HEK293 (cell line): ENCODE measurements around the gene TXNDC8.

Experiments used
- CTCF ChIA-PET: fragments of 350-600 bp; formaldehyde crosslinking; extraction: SDS; loops from one replicate; lab custom pipeline; 2021; ENCODE audit warnings: antibody characterized with exemption; lab: Yijun Ruan, JAX
- POLR2A ChIA-PET: fragments of 300-600 bp; formaldehyde crosslinking; extraction: SDS; loops from one replicate; lab custom pipeline; 2020; ENCODE audit warnings: antibody characterized with exemption, inconsistent platforms; lab: Yijun Ruan, JAX
- H3K27ac ChIP-seq: fragments of 200-500 bp; sonication (Bioruptor generic); 2 replicates; pipeline ENCODE4 v1.5.1; 2014; ENCODE audit warnings: low read depth, low read length, control low read depth, inconsistent platforms; ENCODE audit errors: extremely low read depth
- H3K36me3 ChIP-seq, 2 experiments: fragments of 200-500 bp in 1 of 2; sonication (Bioruptor generic) in 1 of 2; 1 replicate in 1 of 2; 2 replicates in 1 of 2; pipeline ENCODE4 v1.5.1; 2014 to 2017; ENCODE audit warnings: inconsistent platforms in 2 of 2, low read length in 2 of 2; ENCODE audit not compliant: control insufficient read depth in 2 of 2, insufficient read depth in 1 of 2
- H3K4me1 ChIP-seq: fragments of 200-500 bp; sonication (Bioruptor generic); 2 replicates; pipeline ENCODE4 v1.5.1; 2014; ENCODE audit warnings: mild to moderate bottlenecking, low read length, inconsistent platforms; ENCODE audit not compliant: control insufficient read depth, insufficient read depth
- H3K4me3 ChIP-seq: 2 replicates; pipeline ENCODE4 v1.5.1; 2011; ENCODE audit warnings: low read depth, mild to moderate bottlenecking, control low read depth, low read length, moderate library complexity
- H3K9me3 ChIP-seq: fragments of 200-500 bp; sonication (Bioruptor generic); 2 replicates; pipeline ENCODE4 v1.5.1; 2014; ENCODE audit warnings: low read depth, low read length, inconsistent platforms; ENCODE audit not compliant: control insufficient read depth, insufficient read depth
- KLF1 ChIP-seq: fragments of 450-650 bp; formaldehyde crosslinking; IDR thresholded peaks from 2 replicates; pipeline ENCODE4 v1.5.1; 2016; ENCODE audit warnings: missing biosample characterization, missing genetic modification characterization
- KLF9 ChIP-seq: fragments of 450-650 bp; formaldehyde crosslinking; IDR thresholded peaks from 2 replicates; pipeline ENCODE4 v1.5.1; 2016; ENCODE audit warnings: missing biosample characterization, missing genetic modification characterization, low read depth
- ZBTB17 ChIP-seq: fragments of 450-650 bp; formaldehyde crosslinking; IDR thresholded peaks from 2 replicates; pipeline ENCODE4 v1.5.1; 2016; ENCODE audit warnings: missing biosample characterization, missing genetic modification characterization
- ZFP69B ChIP-seq: fragments of 450-650 bp; formaldehyde crosslinking; IDR thresholded peaks from 2 replicates; pipeline ENCODE4 v1.5.1; 2016; ENCODE audit warnings: missing biosample characterization, missing genetic modification characterization
- ZNF2 ChIP-seq: fragments of 450-650 bp; formaldehyde crosslinking; IDR thresholded peaks from 2 replicates; pipeline ENCODE4 v1.5.1; 2016; ENCODE audit warnings: missing biosample characterization, missing genetic modification characterization
- ZNF214 ChIP-seq: fragments of 450-650 bp; formaldehyde crosslinking; IDR thresholded peaks from 2 replicates; pipeline ENCODE4 v1.5.1; 2017; ENCODE audit warnings: missing biosample characterization, mild to moderate bottlenecking, missing genetic modification characterization, borderline replicate concordance
- ZNF335 ChIP-seq: fragments of 450-650 bp; formaldehyde crosslinking; conservative IDR thresholded peaks from 2 replicates; pipeline ENCODE4 v1.5.1; 2016; ENCODE audit warnings: missing biosample characterization, missing genetic modification characterization
- ZNF394 ChIP-seq: fragments of 450-650 bp; formaldehyde crosslinking; IDR thresholded peaks from 2 replicates; pipeline ENCODE4 v1.5.1; 2016; ENCODE audit warnings: missing biosample characterization, missing genetic modification characterization, mild to moderate bottlenecking, moderate library complexity, borderline replicate concordance
- ZNF423 ChIP-seq: fragments of 450-650 bp; formaldehyde crosslinking; IDR thresholded peaks from 2 replicates; pipeline ENCODE4 v1.5.1; 2016; ENCODE audit warnings: missing biosample characterization, missing genetic modification characterization
- ZNF660 ChIP-seq: fragments of 450-650 bp; IDR thresholded peaks from 2 replicates; pipeline ENCODE4 v1.5.1; 2018; ENCODE audit warnings: missing biosample characterization, mild to moderate bottlenecking, missing genetic modification characterization
- ZNF843 ChIP-seq: fragments of 450-650 bp; formaldehyde crosslinking; IDR thresholded peaks from 2 replicates; pipeline ENCODE4 v1.5.1; 2016; ENCODE audit warnings: missing biosample characterization, missing genetic modification characterization
- TF ChIP-seq, protein P1 (sequence below): fragments of 450-650 bp; formaldehyde crosslinking; IDR thresholded peaks from 2 replicates; pipeline ENCODE4 v1.5.1; 2016; ENCODE audit warnings: missing biosample characterization, missing genetic modification characterization
- TF ChIP-seq, protein P2 (sequence below): fragments of 450-650 bp; IDR thresholded peaks from 2 replicates; pipeline ENCODE4 v1.5.1; 2018; ENCODE audit warnings: missing biosample characterization, mild to moderate bottlenecking, missing genetic modification characterization
- TF ChIP-seq, protein P3 (sequence below): fragments of 450-650 bp; formaldehyde crosslinking; conservative IDR thresholded peaks from 2 replicates; pipeline ENCODE4 v1.5.1; 2016; ENCODE audit warnings: low read depth, missing biosample characterization, missing genetic modification characterization
- TF ChIP-seq, protein P4 (sequence below): fragments of 450-650 bp; formaldehyde crosslinking; IDR thresholded peaks from 2 replicates; pipeline ENCODE4 v1.5.1; 2016; ENCODE audit warnings: missing biosample characterization, missing genetic modification characterization
- TF ChIP-seq, protein P5 (sequence below): fragments of 450-650 bp; formaldehyde crosslinking; IDR thresholded peaks from 2 replicates; pipeline ENCODE4 v1.5.1; 2016; ENCODE audit warnings: missing biosample characterization, missing genetic modification characterization
- TF ChIP-seq, protein P6 (sequence below): fragments of 450-650 bp; formaldehyde crosslinking; IDR thresholded peaks from 2 replicates; pipeline ENCODE4 v1.5.1; 2016; ENCODE audit warnings: missing biosample characterization, missing genetic modification characterization

The TXNDC8 gene

DNA sequence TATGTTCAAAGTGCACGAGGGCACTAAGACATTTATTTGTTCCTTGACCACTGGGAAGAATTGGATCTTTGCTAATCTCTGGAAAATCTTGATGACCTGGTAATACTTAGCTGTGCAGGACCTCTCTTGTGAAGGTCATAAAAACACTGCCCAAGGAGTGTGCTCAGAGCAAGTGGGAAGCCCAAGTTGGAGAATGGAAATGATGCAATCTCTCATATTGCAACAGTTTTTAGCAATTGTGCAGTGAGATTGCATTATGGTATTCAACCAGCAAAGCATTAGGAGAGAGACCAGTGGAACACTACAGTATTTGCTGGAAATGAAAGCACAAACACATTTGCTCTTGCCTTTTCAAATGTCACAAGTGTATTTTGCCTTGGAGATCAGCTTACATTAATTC, 34.5 kb downstream of the TXNDC8 start:
- Histone ChIP-seq H3K4me3 (no peak overlapping the region), H3K4me1 (no peaks in the 10 kb centered on the region), H3K27ac (no peak overlapping the region), H3K9me3 (no peaks in the 10 kb centered on the region), H3K36me3 (no peaks in the 10 kb centered on the region)
- ChIA-PET CTCF (no interaction called here), POLR2A (no interaction called here)
- no peak for TF ChIP-seq ZNF394 (tag by site-specific recombination)
- TF ChIP-seq KLF9 (tag by site-specific recombination) = no peak
- TF ChIP-seq, protein P1, sequence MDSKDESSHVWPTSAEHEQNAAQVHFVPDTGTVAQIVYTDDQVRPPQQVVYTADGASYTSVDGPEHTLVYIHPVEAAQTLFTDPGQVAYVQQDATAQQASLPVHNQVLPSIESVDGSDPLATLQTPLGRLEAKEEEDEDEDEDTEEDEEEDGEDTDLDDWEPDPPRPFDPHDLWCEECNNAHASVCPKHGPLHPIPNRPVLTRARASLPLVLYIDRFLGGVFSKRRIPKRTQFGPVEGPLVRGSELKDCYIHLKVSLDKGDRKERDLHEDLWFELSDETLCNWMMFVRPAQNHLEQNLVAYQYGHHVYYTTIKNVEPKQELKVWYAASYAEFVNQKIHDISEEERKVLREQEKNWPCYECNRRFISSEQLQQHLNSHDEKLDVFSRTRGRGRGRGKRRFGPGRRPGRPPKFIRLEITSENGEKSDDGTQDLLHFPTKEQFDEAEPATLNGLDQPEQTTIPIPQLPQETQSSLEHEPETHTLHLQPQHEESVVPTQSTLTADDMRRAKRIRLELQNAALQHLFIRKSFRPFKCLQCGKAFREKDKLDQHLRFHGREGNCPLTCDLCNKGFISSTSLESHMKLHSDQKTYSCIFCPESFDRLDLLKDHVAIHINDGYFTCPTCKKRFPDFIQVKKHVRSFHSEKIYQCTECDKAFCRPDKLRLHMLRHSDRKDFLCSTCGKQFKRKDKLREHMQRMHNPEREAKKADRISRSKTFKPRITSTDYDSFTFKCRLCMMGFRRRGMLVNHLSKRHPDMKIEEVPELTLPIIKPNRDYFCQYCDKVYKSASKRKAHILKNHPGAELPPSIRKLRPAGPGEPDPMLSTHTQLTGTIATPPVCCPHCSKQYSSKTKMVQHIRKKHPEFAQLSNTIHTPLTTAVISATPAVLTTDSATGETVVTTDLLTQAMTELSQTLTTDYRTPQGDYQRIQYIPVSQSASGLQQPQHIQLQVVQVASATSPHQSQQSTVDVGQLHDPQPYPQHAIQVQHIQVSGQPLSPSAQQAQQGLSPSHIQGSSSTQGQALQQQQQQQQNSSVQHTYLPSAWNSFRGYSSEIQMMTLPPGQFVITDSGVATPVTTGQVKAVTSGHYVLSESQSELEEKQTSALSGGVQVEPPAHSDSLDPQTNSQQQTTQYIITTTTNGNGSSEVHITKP (tag by site-specific recombination) = no peak
- TF ChIP-seq, protein P2, sequence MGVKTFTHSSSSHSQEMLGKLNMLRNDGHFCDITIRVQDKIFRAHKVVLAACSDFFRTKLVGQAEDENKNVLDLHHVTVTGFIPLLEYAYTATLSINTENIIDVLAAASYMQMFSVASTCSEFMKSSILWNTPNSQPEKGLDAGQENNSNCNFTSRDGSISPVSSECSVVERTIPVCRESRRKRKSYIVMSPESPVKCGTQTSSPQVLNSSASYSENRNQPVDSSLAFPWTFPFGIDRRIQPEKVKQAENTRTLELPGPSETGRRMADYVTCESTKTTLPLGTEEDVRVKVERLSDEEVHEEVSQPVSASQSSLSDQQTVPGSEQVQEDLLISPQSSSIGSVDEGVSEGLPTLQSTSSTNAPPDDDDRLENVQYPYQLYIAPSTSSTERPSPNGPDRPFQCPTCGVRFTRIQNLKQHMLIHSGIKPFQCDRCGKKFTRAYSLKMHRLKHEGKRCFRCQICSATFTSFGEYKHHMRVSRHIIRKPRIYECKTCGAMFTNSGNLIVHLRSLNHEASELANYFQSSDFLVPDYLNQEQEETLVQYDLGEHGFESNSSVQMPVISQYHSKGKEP (tag by site-specific recombination) = peak; percentile 58
- TF ChIP-seq, protein P3, sequence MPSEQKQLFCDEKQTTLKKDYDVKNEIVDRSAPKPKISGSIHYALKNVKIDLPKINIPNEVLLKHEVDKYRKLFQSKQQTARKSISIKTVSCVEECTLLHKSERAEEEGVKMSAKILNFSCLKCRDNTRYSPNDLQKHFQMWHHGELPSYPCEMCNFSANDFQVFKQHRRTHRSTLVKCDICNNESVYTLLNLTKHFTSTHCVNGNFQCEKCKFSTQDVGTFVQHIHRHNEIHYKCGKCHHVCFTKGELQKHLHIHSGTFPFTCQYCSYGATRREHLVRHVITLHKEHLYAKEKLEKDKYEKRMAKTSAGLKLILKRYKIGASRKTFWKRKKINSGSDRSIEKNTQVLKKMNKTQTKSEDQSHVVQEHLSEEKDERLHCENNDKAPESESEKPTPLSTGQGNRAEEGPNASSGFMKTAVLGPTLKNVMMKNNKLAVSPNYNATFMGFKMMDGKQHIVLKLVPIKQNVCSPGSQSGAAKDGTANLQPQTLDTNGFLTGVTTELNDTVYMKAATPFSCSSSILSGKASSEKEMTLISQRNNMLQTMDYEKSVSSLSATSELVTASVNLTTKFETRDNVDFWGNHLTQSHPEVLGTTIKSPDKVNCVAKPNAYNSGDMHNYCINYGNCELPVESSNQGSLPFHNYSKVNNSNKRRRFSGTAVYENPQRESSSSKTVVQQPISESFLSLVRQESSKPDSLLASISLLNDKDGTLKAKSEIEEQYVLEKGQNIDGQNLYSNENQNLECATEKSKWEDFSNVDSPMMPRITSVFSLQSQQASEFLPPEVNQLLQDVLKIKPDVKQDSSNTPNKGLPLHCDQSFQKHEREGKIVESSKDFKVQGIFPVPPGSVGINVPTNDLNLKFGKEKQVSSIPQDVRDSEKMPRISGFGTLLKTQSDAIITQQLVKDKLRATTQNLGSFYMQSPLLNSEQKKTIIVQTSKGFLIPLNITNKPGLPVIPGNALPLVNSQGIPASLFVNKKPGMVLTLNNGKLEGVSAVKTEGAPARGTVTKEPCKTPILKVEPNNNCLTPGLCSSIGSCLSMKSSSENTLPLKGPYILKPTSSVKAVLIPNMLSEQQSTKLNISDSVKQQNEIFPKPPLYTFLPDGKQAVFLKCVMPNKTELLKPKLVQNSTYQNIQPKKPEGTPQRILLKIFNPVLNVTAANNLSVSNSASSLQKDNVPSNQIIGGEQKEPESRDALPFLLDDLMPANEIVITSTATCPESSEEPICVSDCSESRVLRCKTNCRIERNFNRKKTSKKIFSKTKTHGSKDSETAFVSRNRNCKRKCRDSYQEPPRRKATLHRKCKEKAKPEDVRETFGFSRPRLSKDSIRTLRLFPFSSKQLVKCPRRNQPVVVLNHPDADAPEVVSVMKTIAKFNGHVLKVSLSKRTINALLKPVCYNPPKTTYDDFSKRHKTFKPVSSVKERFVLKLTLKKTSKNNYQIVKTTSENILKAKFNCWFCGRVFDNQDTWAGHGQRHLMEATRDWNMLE (tag by site-specific recombination) = peak; percentile 50
- TF ChIP-seq ZNF423 = no peak
- 0 out of 2 replicates have a peak, but pooled peaks have one; percentile 25 for TF ChIP-seq ZNF335 (tag by site-specific recombination)
- TF ChIP-seq, protein P4, sequence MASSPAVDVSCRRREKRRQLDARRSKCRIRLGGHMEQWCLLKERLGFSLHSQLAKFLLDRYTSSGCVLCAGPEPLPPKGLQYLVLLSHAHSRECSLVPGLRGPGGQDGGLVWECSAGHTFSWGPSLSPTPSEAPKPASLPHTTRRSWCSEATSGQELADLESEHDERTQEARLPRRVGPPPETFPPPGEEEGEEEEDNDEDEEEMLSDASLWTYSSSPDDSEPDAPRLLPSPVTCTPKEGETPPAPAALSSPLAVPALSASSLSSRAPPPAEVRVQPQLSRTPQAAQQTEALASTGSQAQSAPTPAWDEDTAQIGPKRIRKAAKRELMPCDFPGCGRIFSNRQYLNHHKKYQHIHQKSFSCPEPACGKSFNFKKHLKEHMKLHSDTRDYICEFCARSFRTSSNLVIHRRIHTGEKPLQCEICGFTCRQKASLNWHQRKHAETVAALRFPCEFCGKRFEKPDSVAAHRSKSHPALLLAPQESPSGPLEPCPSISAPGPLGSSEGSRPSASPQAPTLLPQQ = peak; percentile 63

DNA sequence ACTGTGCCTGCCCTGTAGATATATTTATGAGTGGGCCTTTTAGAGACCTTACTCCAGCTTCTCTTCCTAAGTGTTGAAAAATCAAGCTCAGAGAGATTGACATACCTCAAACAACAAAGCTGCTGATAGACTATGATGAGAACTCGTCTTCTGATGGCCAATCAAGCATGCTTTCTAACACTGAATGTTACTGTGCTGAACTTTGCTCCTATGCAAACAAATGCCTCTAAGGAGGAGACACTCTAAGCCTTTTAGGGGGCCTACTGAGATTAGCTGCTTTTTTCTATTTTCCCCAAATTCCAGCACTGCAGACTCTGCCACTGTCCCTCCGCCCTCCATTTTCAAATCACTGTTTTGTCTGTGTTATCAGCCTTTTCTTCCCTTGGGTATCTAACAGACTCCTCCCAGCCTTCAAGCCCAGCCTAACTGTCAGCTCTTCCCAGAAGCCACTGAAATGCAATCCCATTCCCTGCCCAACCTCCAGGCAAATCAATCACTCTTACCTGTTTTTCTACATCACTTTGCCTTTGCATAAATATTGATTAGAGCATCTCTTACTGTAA, 39.5 kb downstream of the TXNDC8 start:
- no peaks in the 10 kb centered on the region for H3K9me3 ChIP-seq
- TF ChIP-seq KLF1 (tag by site-specific recombination) (no peak), ZNF843 (tag by site-specific recombination) (no peak), ZFP69B (tag by site-specific recombination) (no peak), ZBTB17 (tag by site-specific recombination) (no peak), ZNF214 (tag by site-specific recombination) (no peak), ZNF660 (no peak), ZNF2 (tag by site-specific recombination) (no peak)
- TF ChIP-seq, protein P5, sequence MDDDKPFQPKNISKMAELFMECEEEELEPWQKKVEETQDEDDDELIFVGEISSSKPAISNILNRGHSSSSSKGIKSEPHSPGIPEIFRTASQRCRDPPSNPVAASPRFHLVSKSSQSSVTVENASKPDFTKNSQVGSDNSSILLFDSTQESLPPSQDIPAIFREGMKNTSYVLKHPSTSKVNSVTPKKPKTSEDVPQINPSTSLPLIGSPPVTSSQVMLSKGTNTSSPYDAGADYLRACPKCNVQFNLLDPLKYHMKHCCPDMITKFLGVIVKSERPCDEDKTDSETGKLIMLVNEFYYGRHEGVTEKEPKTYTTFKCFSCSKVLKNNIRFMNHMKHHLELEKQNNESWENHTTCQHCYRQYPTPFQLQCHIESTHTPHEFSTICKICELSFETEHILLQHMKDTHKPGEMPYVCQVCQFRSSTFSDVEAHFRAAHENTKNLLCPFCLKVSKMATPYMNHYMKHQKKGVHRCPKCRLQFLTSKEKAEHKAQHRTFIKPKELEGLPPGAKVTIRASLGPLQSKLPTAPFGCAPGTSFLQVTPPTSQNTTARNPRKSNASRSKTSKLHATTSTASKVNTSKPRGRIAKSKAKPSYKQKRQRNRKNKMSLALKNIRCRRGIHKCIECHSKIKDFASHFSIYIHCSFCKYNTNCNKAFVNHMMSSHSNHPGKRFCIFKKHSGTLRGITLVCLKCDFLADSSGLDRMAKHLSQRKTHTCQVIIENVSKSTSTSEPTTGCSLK = no peak
- TF ChIP-seq, protein P6, sequence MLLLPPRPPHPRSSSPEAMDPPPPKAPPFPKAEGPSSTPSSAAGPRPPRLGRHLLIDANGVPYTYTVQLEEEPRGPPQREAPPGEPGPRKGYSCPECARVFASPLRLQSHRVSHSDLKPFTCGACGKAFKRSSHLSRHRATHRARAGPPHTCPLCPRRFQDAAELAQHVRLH (tag by site-specific recombination) = no peak
- TF ChIP-seq, all 188 proteins: peak for 0
- no peaks in the 10 kb centered on the region for H3K36me3 ChIP-seq
- no peak overlapping the region for H3K4me3 ChIP-seq
- H3K4me1 ChIP-seq = no peaks in the 10 kb centered on the region
- CTCF ChIA-PET = interaction anchor here (0.7 to 1.0 kb wide), 2 partner anchors 82 to 325 kb away, joined by 3 to 4 read pairs; no protein-coding TSS in a partner anchor
- no peak overlapping the region for H3K27ac ChIP-seq
- POLR2A ChIA-PET = interaction anchor here (2.4 kb wide), 1 partner anchor 42 kb away, joined by 6 read pairs; the partner anchor contains the start of gene TXN
